Suprapubic skin (tissue), 3 donors: ENCODE data around the gene SRD5A1.

Source experiments
- CTCF ChIP-seq, 2 donors: fragments of 200-600 bp in 1 of 2; fragments of 450-650 bp in 1 of 2; sonication (generic) in 1 of 2; IDR thresholded peaks; one replicate each; pipeline ENCODE4 v1.5.1; 2016 to 2019; ENCODE audit warnings: antibody characterized with exemption in 2 of 2, mild to moderate bottlenecking in 1 of 2, moderate library complexity in 1 of 2
- EP300 ChIP-seq: sonication (generic); formaldehyde crosslinking; IDR thresholded peaks from one replicate; pipeline ENCODE4 v1.6.1; 2017; ENCODE audit warnings: antibody characterized with exemption
- POLR2A ChIP-seq, 2 donors: fragments of 450-650 bp; IDR thresholded peaks; one replicate each; pipeline ENCODE4 v1.6.1; 2017; ENCODE audit warnings: antibody characterized with exemption in 2 of 2, mild to moderate bottlenecking in 2 of 2, moderate library complexity in 2 of 2

GRCh38 chr5:6649681-6650080 is 16.4 kb downstream of the SRD5A1 start:
- TF ChIP-seq EP300 (no peak), CTCF (IDR thresholded peaks at IDR 0.05) (no peak), POLR2A (IDR thresholded peaks at IDR 0.05) (no peak)
